ENCODE measurements around the gene NAV2. TPM values are rescaled to one million over a fixed set of nuclear protein-coding genes. Genes with fewer than 3 reads are reported as not detected.

Gene NAV2
- total RNA-seq, 2 experiments from 2014 or later, result 0.26 to 0.67 TPM

DNA sequence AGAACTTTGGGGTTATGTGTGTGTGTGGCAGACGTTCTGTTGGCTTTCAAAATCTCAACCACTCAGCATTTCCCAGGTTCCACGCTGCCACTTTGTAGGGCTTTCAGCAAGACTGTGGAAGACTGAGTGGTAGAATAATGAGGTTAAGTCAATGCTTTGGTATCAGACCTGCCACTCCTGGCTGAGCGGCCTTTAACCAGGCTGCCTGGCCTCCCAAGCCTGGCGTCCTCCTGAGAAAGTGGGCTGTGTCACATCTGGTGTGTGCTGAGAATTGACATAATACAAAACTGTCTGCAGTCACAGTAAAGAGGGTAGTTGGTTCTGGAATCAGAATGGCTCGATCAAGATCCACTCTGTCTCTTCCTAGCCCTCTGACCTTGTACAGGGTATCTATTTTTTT, 321.2 kb downstream of the NAV2 start:
- no peak for DNase-seq
- no peaks in the 10 kb centered on the region for H3K9me3 Mint-ChIP-seq (ENCODE audit: low read depth)
- H3K4me1 Mint-ChIP-seq, result no peaks in the 10 kb centered on the region
- peaks cover 16% of the 10 kb centered on the region for H3K27me3 Mint-ChIP-seq
- H3K36me3 Mint-ChIP-seq, result no peaks in the 10 kb centered on the region
- ATAC-seq, result no peak
- H3K27ac Mint-ChIP-seq, result no peak overlapping the region
- H3K4me3 Mint-ChIP-seq, result no peak overlapping the region
- CTCF ChIA-PET, result no interaction called here

GRCh38 chr11:20034941-20035340, 322.3 kb downstream of the NAV2 start:
- Mint-ChIP-seq H3K36me3 (no peaks in the 10 kb centered on the region), H3K4me3 (no peak overlapping the region), H3K9me3 (ENCODE audit: low read depth) (no peaks in the 10 kb centered on the region), H3K27me3 (peaks cover 16% of the 10 kb centered on the region), H3K27ac (no peak overlapping the region), H3K4me1 (no peaks in the 10 kb centered on the region)
- CTCF ChIA-PET, result no interaction called here
- ATAC-seq, result no peak
- no peak for DNase-seq

DNA sequence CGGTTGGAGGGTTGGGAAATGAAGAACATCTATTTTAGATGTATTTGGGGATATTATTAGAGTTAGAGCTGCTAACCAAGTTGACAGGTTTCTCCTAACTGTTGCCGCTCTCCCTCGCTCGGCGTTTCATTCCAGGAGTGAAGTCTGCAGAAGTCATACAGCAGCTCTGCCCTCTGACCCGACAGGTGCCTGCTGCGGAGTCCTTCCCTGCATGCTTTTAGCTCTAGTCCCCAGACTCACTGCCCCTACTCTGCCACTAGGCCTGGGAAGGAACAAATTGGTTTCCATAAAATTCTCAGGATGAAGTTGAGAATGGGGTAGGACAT, 322.7 kb downstream of the NAV2 start:
- Mint-ChIP-seq H3K4me3 (no peak overlapping the region), H3K27me3 (peaks cover 19% of the 10 kb centered on the region), H3K27ac (no peak overlapping the region), H3K9me3 (ENCODE audit: low read depth) (no peaks in the 10 kb centered on the region), H3K36me3 (no peaks in the 10 kb centered on the region), H3K4me1 (no peaks in the 10 kb centered on the region)
- ATAC-seq (no peak), DNase-seq (no peak)
- CTCF ChIA-PET, result no interaction called here

DNA sequence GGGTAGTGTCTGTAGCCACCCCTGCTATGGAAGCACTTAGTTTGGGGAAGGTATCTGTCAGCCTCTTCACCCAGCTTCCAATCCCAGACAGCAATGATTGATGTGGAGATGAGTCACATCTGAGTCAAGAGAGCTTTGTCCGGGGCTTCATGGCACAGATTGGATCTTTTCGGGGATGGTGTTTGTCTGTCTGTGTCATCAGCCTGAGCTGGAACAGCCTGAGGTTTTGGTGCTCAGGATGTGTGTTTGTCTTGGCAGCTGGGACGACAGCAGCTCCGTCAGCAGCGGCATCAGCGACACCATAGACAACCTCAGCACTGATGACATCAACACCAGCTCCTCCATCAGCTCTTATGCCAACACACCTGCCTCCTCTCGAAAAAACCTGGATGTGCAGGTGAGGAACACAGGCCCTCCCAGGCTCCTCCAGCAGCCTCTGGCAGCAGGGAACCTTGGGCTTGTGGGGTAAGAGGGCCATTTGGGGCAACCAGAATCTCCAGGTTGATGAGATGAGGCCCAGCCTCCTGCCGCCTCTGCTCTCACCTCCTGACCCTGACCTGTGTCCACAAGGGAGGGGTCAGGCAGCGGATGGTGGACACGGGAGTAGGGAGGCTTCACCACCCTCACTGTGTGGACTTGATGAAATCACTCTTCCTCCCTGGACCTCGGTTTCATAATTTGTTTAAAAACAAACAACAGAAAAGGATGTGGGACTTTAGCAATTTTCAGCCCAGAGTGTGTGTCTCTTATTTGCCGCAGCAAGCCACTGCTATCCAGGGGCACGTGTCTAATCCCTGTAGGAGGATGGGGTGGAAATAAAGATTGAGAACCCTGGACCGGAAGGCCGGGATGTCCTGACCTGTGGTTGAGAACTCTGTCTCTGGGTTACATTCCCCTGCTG, 323.3 kb downstream of the NAV2 start:
- CTCF ChIA-PET, result no interaction called here
- no peaks in the 10 kb centered on the region for H3K36me3 Mint-ChIP-seq
- peaks cover 19% of the 10 kb centered on the region for H3K27me3 Mint-ChIP-seq
- H3K4me3 Mint-ChIP-seq, result no peak overlapping the region
- ATAC-seq, result no peak
- no peak for DNase-seq
- no peaks in the 10 kb centered on the region for H3K9me3 Mint-ChIP-seq (ENCODE audit: low read depth)
- H3K27ac Mint-ChIP-seq, result no peak overlapping the region
- no peaks in the 10 kb centered on the region for H3K4me1 Mint-ChIP-seq

GRCh38 chr11:20036626-20037335, 324.1 kb downstream of the NAV2 start:
- DNase-seq, result no peak
- no peak overlapping the region for H3K27ac Mint-ChIP-seq
- CTCF ChIA-PET, result interaction anchor here (0.7 kb wide), 1 partner anchor 13 kb away, joined by 3 read pairs; no protein-coding TSS in a partner anchor
- H3K27me3 Mint-ChIP-seq, result peaks cover 13% of the 10 kb centered on the region
- H3K9me3 Mint-ChIP-seq (ENCODE audit: low read depth), result no peaks in the 10 kb centered on the region
- ATAC-seq, result no peak
- no peak overlapping the region for H3K4me3 Mint-ChIP-seq
- H3K4me1 Mint-ChIP-seq, result no peaks in the 10 kb centered on the region
- H3K36me3 Mint-ChIP-seq, result no peaks in the 10 kb centered on the region

DNA sequence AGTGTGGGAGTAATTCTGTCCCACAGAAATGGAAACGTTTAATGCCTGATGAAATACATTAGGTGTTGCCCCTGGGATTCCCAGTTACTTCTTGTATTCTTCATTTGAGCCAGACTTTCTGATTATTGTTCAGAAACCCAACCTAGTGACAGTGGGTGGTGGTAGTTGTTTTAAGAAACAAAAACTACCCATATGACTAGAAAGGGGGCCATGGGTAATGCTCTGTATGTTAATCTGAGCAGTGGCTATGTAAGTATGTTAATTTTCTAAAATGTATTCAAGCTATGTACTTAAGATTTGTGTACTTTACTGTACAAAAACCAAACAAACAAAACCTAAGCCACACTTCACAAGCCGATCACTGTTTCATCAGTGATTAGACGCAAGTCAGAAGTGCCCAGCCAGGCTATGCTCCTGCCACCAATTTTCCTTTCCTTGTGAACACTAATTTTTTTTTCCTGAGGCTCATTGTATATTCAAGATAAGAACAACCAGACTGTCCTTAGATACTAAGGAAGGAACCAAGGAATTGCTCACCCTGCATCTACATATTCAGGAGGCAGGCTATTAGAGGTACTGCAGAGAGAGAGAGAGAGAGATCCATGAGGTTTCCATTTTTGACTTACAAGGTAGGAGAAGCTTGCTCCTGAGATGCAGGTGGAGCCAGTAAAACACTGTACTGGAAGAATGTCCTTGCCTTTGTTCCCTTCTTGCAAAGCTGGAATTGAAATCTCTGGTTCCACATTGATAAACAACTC, 324.9 kb downstream of the NAV2 start:
- Mint-ChIP-seq H3K4me3 (no peak overlapping the region), H3K36me3 (no peaks in the 10 kb centered on the region), H3K9me3 (ENCODE audit: low read depth) (no peaks in the 10 kb centered on the region), H3K4me1 (no peaks in the 10 kb centered on the region), H3K27me3 (peaks cover 13% of the 10 kb centered on the region), H3K27ac (no peak overlapping the region)
- CTCF ChIA-PET, result interaction anchor here (0.7 kb wide), 1 partner anchor 12 kb away, joined by 3 read pairs; no protein-coding TSS in a partner anchor
- no peak for ATAC-seq
- no peak for DNase-seq

GRCh38 chr11:20038412-20038811, 325.8 kb downstream of the NAV2 start:
- no peak for ATAC-seq
- H3K36me3 Mint-ChIP-seq, result no peaks in the 10 kb centered on the region
- no peaks in the 10 kb centered on the region for H3K9me3 Mint-ChIP-seq (ENCODE audit: low read depth)
- H3K4me3 Mint-ChIP-seq, result no peak overlapping the region
- H3K27ac Mint-ChIP-seq, result no peak overlapping the region
- peaks cover 11% of the 10 kb centered on the region for H3K27me3 Mint-ChIP-seq
- DNase-seq, result no peak
- H3K4me1 Mint-ChIP-seq, result no peaks in the 10 kb centered on the region
- CTCF ChIA-PET, result no interaction called here

- CTCF ChIA-PET, result no interaction called here
- H3K27me3 Mint-ChIP-seq, result peaks cover 11% of the 10 kb centered on the region
- H3K36me3 Mint-ChIP-seq, result no peaks in the 10 kb centered on the region
- no peak for DNase-seq
- ATAC-seq, result no peak
- no peaks in the 10 kb centered on the region for H3K9me3 Mint-ChIP-seq (ENCODE audit: low read depth)
- H3K4me3 Mint-ChIP-seq, result no peak overlapping the region
- H3K27ac Mint-ChIP-seq, result no peak overlapping the region
- no peaks in the 10 kb centered on the region for H3K4me1 Mint-ChIP-seq
Measured at GRCh38 chr11:20038972-20039371, 326.3 kb downstream of the NAV2 start.

DNA sequence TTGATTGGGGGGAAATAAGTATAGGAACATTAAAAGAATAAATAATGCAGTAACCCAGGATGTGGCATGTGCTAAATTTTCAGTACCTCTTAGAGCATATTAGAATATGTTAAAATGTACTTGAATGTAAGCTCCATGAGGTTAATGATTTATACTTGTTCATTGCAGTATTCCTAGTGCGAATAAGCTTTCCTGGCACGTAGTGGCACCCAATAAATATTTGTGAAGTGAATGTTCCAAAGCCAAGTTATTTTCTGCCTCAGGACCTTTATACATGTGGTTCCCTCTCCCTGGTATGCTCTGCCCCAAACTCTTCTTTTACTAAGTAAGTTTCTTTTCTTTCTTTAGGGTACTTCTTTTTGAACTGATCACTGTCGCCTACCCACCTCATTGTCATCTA, 328.9 kb downstream of the NAV2 start:
- ATAC-seq, result no peak
- CTCF ChIA-PET, result interaction anchor here (0.5 kb wide), 1 partner anchor 104 kb away, joined by 3 read pairs; no protein-coding TSS in a partner anchor
- DNase-seq, result no peak
- no peak overlapping the region for H3K27ac Mint-ChIP-seq
- no peaks in the 10 kb centered on the region for H3K9me3 Mint-ChIP-seq (ENCODE audit: low read depth)
- no peak overlapping the region for H3K4me3 Mint-ChIP-seq
- H3K27me3 Mint-ChIP-seq, result peaks cover 11% of the 10 kb centered on the region
- no peaks in the 10 kb centered on the region for H3K36me3 Mint-ChIP-seq
- H3K4me1 Mint-ChIP-seq, result no peaks in the 10 kb centered on the region

- CTCF ChIA-PET, result no interaction called here
- no peaks in the 10 kb centered on the region for H3K36me3 Mint-ChIP-seq
- no peak for ATAC-seq
- no peak overlapping the region for H3K4me3 Mint-ChIP-seq
- DNase-seq, result no peak
- no peak overlapping the region for H3K27ac Mint-ChIP-seq
- no peaks in the 10 kb centered on the region for H3K4me1 Mint-ChIP-seq
- H3K27me3 Mint-ChIP-seq, result peaks cover 10% of the 10 kb centered on the region
- H3K9me3 Mint-ChIP-seq (ENCODE audit: low read depth), result no peaks in the 10 kb centered on the region
Measured at GRCh38 chr11:20042045-20042639, 329.5 kb downstream of the NAV2 start.

DNA sequence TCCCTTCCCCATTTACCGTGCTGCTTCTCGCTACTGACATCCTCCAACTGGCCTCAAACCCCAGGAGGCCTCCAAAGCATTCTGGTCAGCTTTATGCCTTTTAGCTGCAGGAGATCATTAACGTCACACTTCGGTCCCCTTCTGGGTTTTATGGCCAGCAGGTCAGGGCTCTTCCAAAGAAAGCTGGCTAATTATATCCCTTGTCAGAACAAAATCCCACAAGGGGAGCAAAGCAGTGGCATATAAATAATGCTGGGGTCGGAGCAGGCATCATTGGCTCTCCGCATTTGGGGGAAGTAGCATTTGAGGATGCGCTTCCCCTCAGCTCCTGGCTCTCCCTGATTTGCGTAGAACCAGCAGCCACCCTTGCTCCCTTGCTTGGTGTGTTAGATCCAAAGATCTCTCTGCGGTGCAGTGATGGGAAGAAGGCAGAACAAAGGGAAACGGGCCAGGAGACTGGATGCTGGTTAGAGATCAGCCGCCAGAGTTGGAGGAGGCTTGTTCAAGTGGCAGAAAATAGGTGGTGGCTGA, 330.2 kb downstream of the NAV2 start:
- Mint-ChIP-seq H3K36me3 (no peaks in the 10 kb centered on the region), H3K9me3 (ENCODE audit: low read depth) (no peaks in the 10 kb centered on the region), H3K27me3 (peaks cover 8% of the 10 kb centered on the region), H3K4me3 (no peak overlapping the region), H3K27ac (no peak overlapping the region), H3K4me1 (no peaks in the 10 kb centered on the region)
- DNase-seq, result no peak
- CTCF ChIA-PET, result no interaction called here
- no peak for ATAC-seq

DNA sequence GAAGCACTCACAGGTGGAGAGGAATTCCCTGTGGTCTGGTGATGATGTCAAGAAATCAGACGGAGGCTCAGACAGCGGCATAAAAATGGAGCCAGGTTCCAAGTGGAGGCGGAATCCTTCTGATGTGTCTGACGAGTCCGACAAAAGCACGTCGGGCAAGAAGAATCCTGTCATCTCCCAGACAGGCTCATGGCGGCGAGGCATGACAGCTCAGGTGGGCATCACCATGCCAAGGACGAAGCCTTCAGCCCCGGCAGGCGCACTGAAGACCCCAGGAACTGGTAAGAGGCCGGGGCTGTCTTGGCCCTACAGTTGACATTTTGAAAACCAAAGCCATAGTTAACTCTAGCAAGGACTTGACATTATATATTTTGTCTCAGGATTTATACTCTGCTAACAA, 331.4 kb downstream of the NAV2 start:
- DNase-seq (no peak), ATAC-seq (no peak)
- Mint-ChIP-seq H3K9me3 (ENCODE audit: low read depth) (no peaks in the 10 kb centered on the region), H3K4me3 (no peak overlapping the region), H3K36me3 (no peaks in the 10 kb centered on the region), H3K27me3 (peaks cover 8% of the 10 kb centered on the region), H3K4me1 (no peaks in the 10 kb centered on the region), H3K27ac (no peak overlapping the region)
- CTCF ChIA-PET, result no interaction called here

GRCh38 chr11:20045098-20045688, 332.6 kb downstream of the NAV2 start:
- Mint-ChIP-seq H3K9me3 (ENCODE audit: low read depth) (no peaks in the 10 kb centered on the region), H3K27ac (no peak overlapping the region), H3K4me1 (no peaks in the 10 kb centered on the region), H3K36me3 (no peaks in the 10 kb centered on the region), H3K27me3 (peaks cover 3% of the 10 kb centered on the region), H3K4me3 (no peak overlapping the region)
- ATAC-seq, result no peak
- DNase-seq, result no peak
- CTCF ChIA-PET, result no interaction called here

Data from activated CD8-positive, alpha-beta memory T cell treated with anti-CD3 and anti-CD28 coated beads, Interleukin-2, amount 10 ng/mL, durations not matched to agents 7 days and 5 days (primary cell).